Mononuclear cell (primary cell): ENCODE data around the gene RCVRN. TPM values are rescaled to one million over a fixed set of nuclear protein-coding genes. Genes with fewer than 3 reads are reported as not detected.

Experiments used
- H3K27me3 ChIP-seq: 2 replicates; pipeline ENCODE4 v1.6.0; 2011; ENCODE audit warnings: low read length, control low read depth; ENCODE audit not compliant: insufficient read depth
- H3K4me1 ChIP-seq: 2 replicates; pipeline ENCODE4 v1.5.1; 2011; ENCODE audit warnings: mild to moderate bottlenecking, low read length, control low read depth; ENCODE audit not compliant: insufficient read depth
- H3K4me3 ChIP-seq: 2 replicates; pipeline ENCODE4 v1.5.1; 2011; ENCODE audit warnings: mild to moderate bottlenecking, low read length, moderate library complexity
- H3K9me3 ChIP-seq: 2 replicates; pipeline ENCODE4 v1.5.1; 2011; ENCODE audit warnings: low read depth, mild to moderate bottlenecking, control low read depth, low read length
- total RNA-seq: library from RNA; depleted of rRNA; stranded (reverse); fragments of >200 nt; gene quantifications from one replicate; pipeline ENCODE4 v1.2.3, GENCODE V29; 2012

RCVRN gene
- total RNA-seq, 1 donor, result 0.10 TPM

- H3K4me1 ChIP-seq, result no peaks in the 10 kb centered on the region
- H3K27me3 ChIP-seq, result no peaks in the 10 kb centered on the region
- H3K4me3 ChIP-seq, result no peak overlapping the region
- H3K9me3 ChIP-seq, result peaks cover 6% of the 10 kb centered on the region
Observed at GRCh38 chr17:9862949-9863348, 42.1 kb downstream of the RCVRN start.

- Histone ChIP-seq H3K4me3 (no peak overlapping the region), H3K4me1 (no peaks in the 10 kb centered on the region), H3K27me3 (no peaks in the 10 kb centered on the region), H3K9me3 (peaks cover 6% of the 10 kb centered on the region)
Observed at GRCh38 chr17:9862220-9862619, 42.9 kb downstream of the RCVRN start.

GRCh38 chr17:9860851-9861250, 44.2 kb downstream of the RCVRN start:
- H3K4me3 ChIP-seq, result no peak overlapping the region
- peaks cover 6% of the 10 kb centered on the region for H3K9me3 ChIP-seq
- no peaks in the 10 kb centered on the region for H3K4me1 ChIP-seq
- H3K27me3 ChIP-seq, result no peaks in the 10 kb centered on the region

GRCh38 chr17:9859781-9860180, 45.3 kb downstream of the RCVRN start:
- H3K27me3 ChIP-seq, result no peaks in the 10 kb centered on the region
- H3K4me1 ChIP-seq, result no peaks in the 10 kb centered on the region
- peaks cover 6% of the 10 kb centered on the region for H3K9me3 ChIP-seq
- no peak overlapping the region for H3K4me3 ChIP-seq

GRCh38 chr17:9855036-9855435, 50.0 kb downstream of the RCVRN start:
- Histone ChIP-seq H3K4me1 (no peaks in the 10 kb centered on the region), H3K9me3 (peaks cover 6% of the 10 kb centered on the region), H3K4me3 (no peak overlapping the region), H3K27me3 (no peaks in the 10 kb centered on the region)

- no peaks in the 10 kb centered on the region for H3K27me3 ChIP-seq
- H3K9me3 ChIP-seq, result peaks cover 6% of the 10 kb centered on the region
- no peak overlapping the region for H3K4me3 ChIP-seq
- no peaks in the 10 kb centered on the region for H3K4me1 ChIP-seq
Observed at GRCh38 chr17:9854255-9854654, 50.8 kb downstream of the RCVRN start.

GRCh38 chr17:9850151-9850550, 54.9 kb downstream of the RCVRN start:
- no peak overlapping the region for H3K4me3 ChIP-seq
- no peaks in the 10 kb centered on the region for H3K27me3 ChIP-seq
- no peaks in the 10 kb centered on the region for H3K4me1 ChIP-seq
- H3K9me3 ChIP-seq, result no peaks in the 10 kb centered on the region

Other genes with a start within 250 kb of the RCVRN start
- gene DHRS7C, start 113.7 kb downstream of the RCVRN start, total RNA-seq, result not detected
- gene GSG1L2, start 83.2 kb downstream of the RCVRN start, total RNA-seq, result not detected
- gene GLP2R, start 79.3 kb downstream of the RCVRN start, total RNA-seq, result not detected